Kidney (tissue), 14 donors: ENCODE results near the gene RGS3. TPM values are rescaled to one million over a fixed set of nuclear protein-coding genes. Genes with fewer than 3 reads are reported as not detected.

ENCODE experiments used
- DNase-seq, 5 donors: peaks; one replicate each; pipeline ENCODE4 v3.0.0-alpha.2; 2013 to 2020
- FAIRE-seq: peaks from 2 replicates; lab custom pipeline; 2012; peaks lifted over from hg19 to GRCh38; lab: Jason Lieb, UNC
- H3K27ac ChIP-seq, 2 donors: one replicate each; pipeline ENCODE4 v1.7.0; 2013; ENCODE audit warnings: low read depth in 2 of 2, low read length in 2 of 2, inconsistent platforms in 1 of 2
- H3K27me3 ChIP-seq: one replicate; pipeline ENCODE4 v1.7.1; 2013; ENCODE audit warnings: low read length, inconsistent platforms; ENCODE audit not compliant: control insufficient read depth, insufficient read depth
- H3K36me3 ChIP-seq, 3 donors: one replicate each; pipeline versions ENCODE4 v1.7.0 to v1.7.1; 2013; ENCODE audit warnings: low read length in 3 of 3, control low read depth in 1 of 3, inconsistent platforms in 1 of 3; ENCODE audit not compliant: insufficient read depth in 3 of 3, control insufficient read depth in 2 of 3
- H3K4me1 ChIP-seq, 3 donors: one replicate each; pipeline versions ENCODE4 v1.7.0 to v1.7.1; 2013; ENCODE audit warnings: low read length in 3 of 3, inconsistent platforms in 1 of 3, low read depth in 1 of 3; ENCODE audit not compliant: control insufficient read depth in 2 of 3, insufficient read depth in 2 of 3
- H3K4me3 ChIP-seq, 3 donors: one replicate each; pipeline versions ENCODE4 v1.7.0 to v1.8.1; 2013; ENCODE audit warnings: low read length in 3 of 3, control low read depth in 1 of 3, inconsistent platforms in 1 of 3
- H3K9ac ChIP-seq, 3 donors: one replicate each; pipeline versions ENCODE4 v1.7.0 to v1.7.1; 2013; ENCODE audit warnings: low read length in 3 of 3, control low read depth in 1 of 3, inconsistent platforms in 1 of 3
- H3K9me3 ChIP-seq, 3 donors: one replicate each; pipeline versions ENCODE4 v1.7.0 to v1.7.1; 2013; ENCODE audit warnings: low read length in 3 of 3, control low read depth in 1 of 3, inconsistent platforms in 1 of 3; ENCODE audit not compliant: control insufficient read depth in 2 of 3, insufficient read depth in 1 of 3
- intact Hi-C: fragments of 100-400 bp; cut with DNase I; formaldehyde crosslinking; loops from one replicate; pipeline ENCODE4 v1.11.1; 2022
- polyA plus RNA-seq: library from polyadenylated mRNA; stranded (reverse); fragments of 350-450 nt; fragmentation: Illumina TruSeq; extraction: RNeasy Lipid Tissue Mini Kit (QIAGEN cat#74804); gene quantifications from one replicate; pipeline ENCODE4 v1.2.3, GENCODE V29; 2014; ENCODE audit warnings: low read depth, low replicate concordance; ENCODE audit not compliant: insufficient read depth
- total RNA-seq: library from RNA; stranded (reverse); fragmentation: NEBNext Ultra II Directional; extraction: Animal tissue kit (Norgen Biotek cat#: 25700); gene quantifications from one replicate; pipeline ENCODE4 v1.2.1, GENCODE V29; 2021
- TF ChIP-seq, protein P1 (sequence below): IDR thresholded peaks from 3 replicates; pipeline ENCODE4 v1.5.1; 2012; ENCODE audit warnings: mild to moderate bottlenecking, moderate library complexity, borderline replicate concordance; ENCODE audit not compliant: insufficient read depth; ENCODE audit errors: extremely low read depth
- donor health status: control.
- donor health status: control.
- donor health status: control.
- donor health status: control.
- donor health status: control.
- donor health status: DM: yes; HTN: yes; CAD: no.
- donor health status: Normal renal cell carcinoma (clear cell type).

RGS3 gene
- total and polyA plus RNA-seq, 2 donors from 2014 or later, result 114 to 137 TPM

DNA sequence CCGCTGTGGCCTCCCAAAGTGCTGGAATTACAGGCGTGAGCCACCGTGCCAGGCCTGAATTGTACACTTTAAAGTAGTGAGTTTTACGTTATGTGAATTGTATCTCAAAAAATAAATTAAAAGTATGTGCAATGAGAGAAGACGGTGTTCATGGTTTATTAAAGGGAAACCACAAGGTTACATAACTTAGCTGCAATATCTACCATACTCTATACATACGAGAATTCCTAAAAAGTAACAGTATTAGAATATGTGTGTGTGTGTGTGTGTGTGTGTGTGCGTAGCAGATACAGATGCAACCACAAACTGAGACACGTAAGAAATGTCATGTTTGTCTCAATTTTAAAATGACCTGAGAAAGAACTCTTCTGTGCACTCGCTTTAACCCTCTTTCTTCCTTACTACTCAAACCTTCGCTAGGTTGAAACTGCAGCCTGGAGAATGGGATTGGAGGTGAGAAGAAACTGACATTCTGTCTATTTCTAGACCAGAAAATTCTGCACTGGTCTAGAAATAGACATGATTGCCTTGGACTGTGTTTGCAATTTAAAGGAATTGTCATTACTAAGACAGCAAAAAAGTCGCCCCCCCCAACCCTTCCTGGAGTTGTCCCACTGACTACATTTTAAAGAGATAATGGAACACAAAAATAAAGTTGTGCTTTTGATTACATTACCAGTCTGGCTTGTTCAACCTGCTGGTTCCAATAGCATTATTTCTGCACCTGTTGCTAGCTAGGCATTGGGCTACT, 167.0 kb downstream of the RGS3 start:
- H3K36me3 ChIP-seq, result no peaks in the 10 kb centered on the region
- DNase-seq (peak in 1 of 5 donors; percentile 22), FAIRE-seq (no peak)
- intact Hi-C loops, result no loop called here
- TF ChIP-seq, protein P1, sequence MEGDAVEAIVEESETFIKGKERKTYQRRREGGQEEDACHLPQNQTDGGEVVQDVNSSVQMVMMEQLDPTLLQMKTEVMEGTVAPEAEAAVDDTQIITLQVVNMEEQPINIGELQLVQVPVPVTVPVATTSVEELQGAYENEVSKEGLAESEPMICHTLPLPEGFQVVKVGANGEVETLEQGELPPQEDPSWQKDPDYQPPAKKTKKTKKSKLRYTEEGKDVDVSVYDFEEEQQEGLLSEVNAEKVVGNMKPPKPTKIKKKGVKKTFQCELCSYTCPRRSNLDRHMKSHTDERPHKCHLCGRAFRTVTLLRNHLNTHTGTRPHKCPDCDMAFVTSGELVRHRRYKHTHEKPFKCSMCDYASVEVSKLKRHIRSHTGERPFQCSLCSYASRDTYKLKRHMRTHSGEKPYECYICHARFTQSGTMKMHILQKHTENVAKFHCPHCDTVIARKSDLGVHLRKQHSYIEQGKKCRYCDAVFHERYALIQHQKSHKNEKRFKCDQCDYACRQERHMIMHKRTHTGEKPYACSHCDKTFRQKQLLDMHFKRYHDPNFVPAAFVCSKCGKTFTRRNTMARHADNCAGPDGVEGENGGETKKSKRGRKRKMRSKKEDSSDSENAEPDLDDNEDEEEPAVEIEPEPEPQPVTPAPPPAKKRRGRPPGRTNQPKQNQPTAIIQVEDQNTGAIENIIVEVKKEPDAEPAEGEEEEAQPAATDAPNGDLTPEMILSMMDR, result no peak
- H3K27ac ChIP-seq, result no peak overlapping the region
- H3K4me3 ChIP-seq, result no peak overlapping the region
- no peaks in the 10 kb centered on the region for H3K27me3 ChIP-seq
- no peak overlapping the region for H3K9ac ChIP-seq
- no peaks in the 10 kb centered on the region for H3K9me3 ChIP-seq
- peaks cover 0 to 7% (median 4%) of the 10 kb centered on the region in 3 donors for H3K4me1 ChIP-seq

DNA sequence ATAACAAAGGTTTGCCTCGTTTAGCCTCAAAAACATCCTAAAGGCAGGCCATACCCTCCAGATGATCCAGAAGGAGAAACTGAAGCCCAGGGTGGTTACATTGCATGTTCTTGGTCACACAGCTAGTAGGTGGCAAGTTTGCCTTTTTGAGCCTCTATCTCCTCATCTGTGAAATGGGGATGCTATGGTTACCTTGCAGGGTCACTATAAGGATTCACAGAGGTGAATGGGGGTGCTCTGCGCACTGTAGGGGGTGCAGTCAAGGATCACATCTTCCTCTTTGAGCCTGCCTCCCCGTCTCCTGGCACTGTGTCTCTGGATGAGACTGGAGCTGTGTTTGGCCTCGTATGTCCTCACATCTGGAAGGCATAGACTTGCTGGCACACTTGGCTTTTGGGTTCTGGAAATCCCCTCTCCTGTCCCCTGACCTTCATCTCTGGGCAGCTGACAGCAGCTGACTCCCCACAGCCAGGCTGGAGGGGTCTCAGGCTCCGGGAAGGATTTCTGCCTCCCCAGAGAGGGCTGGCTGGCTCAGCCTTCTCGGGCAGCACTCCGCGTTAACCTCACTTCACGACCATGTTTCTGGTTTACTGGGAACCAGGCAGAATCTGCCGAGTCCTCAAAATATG, 167.7 kb downstream of the RGS3 start:
- TF ChIP-seq, protein P1, result no peak
- Histone ChIP-seq H3K4me1 (peaks cover 0 to 7% (median 4%) of the 10 kb centered on the region in 3 donors), H3K4me3 (no peak overlapping the region), H3K36me3 (no peaks in the 10 kb centered on the region), H3K27me3 (no peaks in the 10 kb centered on the region), H3K27ac (no peak overlapping the region), H3K9ac (no peak overlapping the region), H3K9me3 (no peaks in the 10 kb centered on the region)
- DNase-seq (peak in 1 of 5 donors; percentile 30), FAIRE-seq (no peak)
- intact Hi-C loops, result no loop called here

DNA sequence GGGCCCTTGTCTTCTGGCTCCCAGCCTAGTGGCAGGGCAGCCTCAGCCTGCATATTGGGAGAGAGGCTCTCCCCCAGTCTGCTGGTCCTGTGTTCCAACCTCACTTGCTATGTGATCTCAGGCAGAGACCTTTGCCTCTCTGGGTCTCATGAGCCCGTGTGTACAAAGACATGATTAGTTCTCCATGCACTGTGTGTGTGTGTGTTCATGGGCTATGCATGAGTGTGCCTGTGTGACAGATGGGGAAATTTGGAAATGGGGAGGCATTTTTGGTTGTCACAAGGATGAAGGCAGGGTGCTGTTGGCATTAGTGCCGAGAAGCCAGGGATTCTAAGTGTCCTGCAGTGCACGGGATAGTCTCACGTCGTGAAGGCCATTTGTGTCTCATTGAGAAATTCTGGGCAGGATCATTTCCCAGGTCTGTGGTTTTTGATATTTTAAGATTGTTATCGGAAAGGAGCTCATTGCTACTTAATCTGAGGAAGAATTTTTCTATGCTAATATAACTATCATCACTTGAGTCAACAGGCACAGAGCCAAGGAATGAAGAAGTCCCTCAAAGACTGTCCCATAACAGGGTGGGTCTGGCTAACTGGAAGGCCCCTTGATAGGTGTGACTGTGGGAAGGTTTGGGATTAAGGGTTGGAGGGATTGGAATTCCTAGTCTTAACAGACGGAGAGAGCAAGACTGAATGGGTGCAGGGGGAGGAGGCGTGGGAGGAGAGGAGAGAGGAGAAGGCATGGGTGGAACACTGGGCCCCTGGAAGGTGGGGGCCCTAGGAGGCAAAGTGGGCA, 168.5 kb downstream of the RGS3 start:
- no peak overlapping the region for H3K9ac ChIP-seq
- TF ChIP-seq, protein P1, result no peak
- H3K27me3 ChIP-seq, result no peaks in the 10 kb centered on the region
- H3K9me3 ChIP-seq, result no peaks in the 10 kb centered on the region
- DNase-seq, result peak in 1 of 5 donors; percentile 31
- no peak overlapping the region for H3K27ac ChIP-seq
- peaks cover 0 to 7% (median 4%) of the 10 kb centered on the region in 3 donors for H3K4me1 ChIP-seq
- intact Hi-C loops, result no loop called here
- H3K36me3 ChIP-seq, result no peaks in the 10 kb centered on the region
- no peak overlapping the region for H3K4me3 ChIP-seq
- no peak for FAIRE-seq
